Progenitor cell of endocrine pancreas (in vitro differentiated cells): Measurements from ENCODE around the gene S100A4. TPM values are rescaled to one million over a fixed set of nuclear protein-coding genes. Genes with fewer than 3 reads are reported as not detected.

Source experiments
- DNase-seq: peaks from one replicate; pipeline ENCODE4 v3.0.0; 2021; ENCODE audit warnings: low spot score; ENCODE audit not compliant: unreplicated experiment
- H3K27ac Mint-ChIP-seq: 2 replicates; pipeline ENCODE4 v1.8.0; 2021; ENCODE audit warnings: mild to moderate bottlenecking, moderate library complexity, mixed read lengths
- H3K27me3 Mint-ChIP-seq: 2 replicates; pipeline ENCODE4 v1.8.0; 2021; ENCODE audit warnings: mixed read lengths
- H3K36me3 Mint-ChIP-seq: 2 replicates; pipeline ENCODE4 v1.8.0; 2022; ENCODE audit warnings: mixed read lengths; ENCODE audit not compliant: insufficient read depth
- H3K4me1 Mint-ChIP-seq: 2 replicates; pipeline ENCODE4 v1.8.0; 2021; ENCODE audit warnings: low read depth, mixed read lengths
- H3K4me3 Mint-ChIP-seq: 2 replicates; pipeline ENCODE4 v1.8.0; 2021; ENCODE audit warnings: low read depth, mild to moderate bottlenecking, moderate library complexity, mixed read lengths
- H3K9me3 Mint-ChIP-seq: 2 replicates; pipeline ENCODE4 v1.8.0; 2021; ENCODE audit warnings: low read depth, mixed read lengths
- CTCF ChIP-seq: fragments of 200-600 bp; sonication (generic); IDR thresholded peaks from one replicate; pipeline ENCODE4 v1.5.0; 2021; ENCODE audit warnings: antibody characterized with exemption, mild to moderate bottlenecking; ENCODE audit not compliant: unreplicated experiment
- total RNA-seq: library from RNA; stranded (reverse); gene quantifications from 2 replicates; pipeline ENCODE4 v1.2.1, GENCODE V29; 2021

Gene S100A4
- total RNA-seq, 1 donor from 2014 or later, result 7.6 TPM

- no peaks in the 10 kb centered on the region for H3K27me3 Mint-ChIP-seq
- no peaks in the 10 kb centered on the region for H3K9me3 Mint-ChIP-seq
- peaks cover 21% of the 10 kb centered on the region for H3K4me1 Mint-ChIP-seq
- peak; percentile 74 for DNase-seq
- peak overlapping the region; percentile 90 for H3K27ac Mint-ChIP-seq
- TF ChIP-seq CTCF, result peak; percentile 88
- H3K4me3 Mint-ChIP-seq, result peak overlapping the region; percentile 60
- no peaks in the 10 kb centered on the region for H3K36me3 Mint-ChIP-seq
Measured at GRCh38 chr1:153532769-153533599, 12.6 kb downstream of the S100A4 start.

- H3K36me3 Mint-ChIP-seq, result no peaks in the 10 kb centered on the region
- no peak for DNase-seq
- no peaks in the 10 kb centered on the region for H3K9me3 Mint-ChIP-seq
- H3K27me3 Mint-ChIP-seq, result no peaks in the 10 kb centered on the region
- TF ChIP-seq CTCF, result no peak
- peak overlapping the region; percentile 9 for H3K4me3 Mint-ChIP-seq
- H3K4me1 Mint-ChIP-seq, result peaks cover 21% of the 10 kb centered on the region
- H3K27ac Mint-ChIP-seq, result peak overlapping the region; percentile 90
Measured at GRCh38 chr1:153532181-153532580, 13.4 kb downstream of the S100A4 start.

- Mint-ChIP-seq H3K27me3 (no peaks in the 10 kb centered on the region), H3K4me3 (no peak overlapping the region), H3K36me3 (no peaks in the 10 kb centered on the region), H3K27ac (no peak overlapping the region), H3K9me3 (no peaks in the 10 kb centered on the region), H3K4me1 (peaks cover 22% of the 10 kb centered on the region)
- no peak for TF ChIP-seq CTCF
- DNase-seq, result no peak
Measured at GRCh38 chr1:153531638-153532037, 14.0 kb downstream of the S100A4 start.

- H3K27me3 Mint-ChIP-seq, result no peaks in the 10 kb centered on the region
- H3K27ac Mint-ChIP-seq, result no peak overlapping the region
- no peak for DNase-seq
- H3K36me3 Mint-ChIP-seq, result no peaks in the 10 kb centered on the region
- no peak overlapping the region for H3K4me3 Mint-ChIP-seq
- no peaks in the 10 kb centered on the region for H3K9me3 Mint-ChIP-seq
- peaks cover 19% of the 10 kb centered on the region for H3K4me1 Mint-ChIP-seq
- TF ChIP-seq CTCF, result no peak
Measured at GRCh38 chr1:153527683-153528040, 17.9 kb downstream of the S100A4 start.

GRCh38 chr1:153527023-153527682 is 18.5 kb downstream of the S100A4 start:
- TF ChIP-seq CTCF, result no peak

More at GRCh38 chr1:153527023-153527682, 18.5 kb downstream of the S100A4 start:
- Mint-ChIP-seq H3K9me3 (no peaks in the 10 kb centered on the region), H3K27me3 (no peaks in the 10 kb centered on the region), H3K27ac (no peak overlapping the region), H3K4me1 (peaks cover 14% of the 10 kb centered on the region), H3K36me3 (no peaks in the 10 kb centered on the region), H3K4me3 (no peak overlapping the region)
- DNase-seq, result no peak
